GM19328 (cell line): ENCODE results near the gene PNLIP.

Source experiments
- ATAC-seq: cut with Tn5 transposase; IDR thresholded peaks from one replicate; pipeline ENCODE4 v1.9.1; 2021; ENCODE audit warnings: mild to moderate bottlenecking, moderate library complexity; ENCODE audit not compliant: unreplicated experiment

PNLIP gene

DNA sequence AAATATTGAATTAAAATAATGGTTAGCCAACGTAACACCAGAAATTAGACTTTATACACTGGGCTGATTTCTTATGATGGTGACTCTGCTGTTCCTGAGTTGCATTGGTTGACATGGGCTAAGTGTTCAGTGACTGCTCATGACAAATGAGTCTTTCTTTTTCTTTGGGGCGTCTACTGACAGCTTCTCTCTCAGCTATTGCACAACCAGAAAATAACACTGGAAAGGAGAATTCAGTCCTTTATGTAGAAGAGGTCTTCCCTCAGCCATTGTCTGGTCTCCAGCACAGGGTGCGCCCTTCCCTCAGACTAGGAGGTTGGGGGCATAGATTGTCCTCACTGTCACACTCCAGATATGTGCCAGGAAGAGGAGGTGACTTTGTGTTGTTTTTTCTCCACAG, 21.6 kb downstream of the PNLIP start:
- no peak for ATAC-seq

DNA sequence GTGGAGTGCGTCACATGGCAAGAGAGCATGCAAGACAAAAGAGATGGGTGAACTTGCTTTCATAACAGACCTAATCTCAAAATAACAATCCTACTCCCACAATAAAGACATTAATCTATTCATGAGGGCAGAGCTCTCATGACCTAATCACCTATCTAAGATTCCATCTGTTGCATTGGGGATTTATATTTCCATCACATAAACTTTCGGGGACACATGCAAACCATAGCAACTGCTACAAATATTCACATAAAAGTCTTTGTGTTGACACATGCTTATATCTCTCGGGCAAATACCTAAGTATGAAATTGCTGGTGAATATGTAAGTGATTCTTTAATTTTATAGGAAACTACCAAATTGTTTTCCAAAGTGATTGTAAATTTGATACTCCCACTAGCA, 29.1 kb downstream of the PNLIP start:
- no peak for ATAC-seq

DNA sequence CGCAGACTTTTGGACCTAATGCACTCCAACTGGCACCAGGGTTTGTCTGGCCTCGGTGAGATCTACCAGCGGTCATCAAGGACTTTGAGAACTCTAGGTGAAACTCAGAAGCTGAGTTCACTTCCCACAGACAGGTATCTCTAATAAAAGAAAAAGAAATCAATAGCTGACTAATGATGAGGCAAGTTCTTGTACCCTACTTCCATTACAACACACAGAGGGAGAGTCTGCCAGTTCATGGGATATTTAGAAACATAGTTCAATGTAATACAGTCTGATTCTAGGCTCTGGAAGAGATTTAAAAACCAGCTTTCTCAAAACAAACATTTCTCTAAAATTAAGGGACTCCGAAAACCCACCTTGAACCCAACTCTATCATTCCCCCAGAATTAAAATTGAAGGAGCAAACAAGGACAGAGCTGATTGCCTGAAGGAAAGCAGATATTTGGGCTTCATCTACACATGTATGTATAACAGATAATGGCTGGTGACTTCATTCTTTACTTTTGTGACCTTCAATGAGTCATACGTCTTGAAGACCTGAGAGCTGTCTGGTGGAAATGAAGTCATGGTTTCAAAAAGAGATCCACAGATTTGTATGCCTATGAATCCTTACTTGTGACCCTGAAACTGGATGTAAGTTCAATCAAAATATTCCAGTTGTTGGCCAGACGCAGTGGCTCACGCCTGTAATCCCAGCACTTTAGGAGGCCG, 42.3 kb downstream of the PNLIP start:
- no peak for ATAC-seq

DNA sequence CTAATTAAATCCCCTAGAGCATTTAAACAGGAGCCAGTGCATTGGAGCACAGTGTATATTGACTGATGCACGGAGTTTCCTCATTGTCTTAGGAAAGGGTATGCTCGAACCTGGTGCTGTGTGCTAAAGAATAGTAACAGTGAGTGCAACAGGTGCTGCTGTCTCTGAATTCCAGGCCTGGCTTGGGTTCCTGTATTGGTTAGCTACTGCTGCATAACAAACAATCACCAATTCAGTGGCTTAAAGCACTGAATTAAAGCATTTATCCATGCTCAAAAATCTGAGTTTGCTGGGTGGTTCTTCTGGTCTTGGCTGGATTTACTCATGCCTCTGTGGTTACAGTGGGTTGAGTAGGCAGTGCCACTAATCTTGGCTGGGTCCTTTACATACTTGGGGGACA, 43.3 kb downstream of the PNLIP start:
- ATAC-seq = no peak

DNA sequence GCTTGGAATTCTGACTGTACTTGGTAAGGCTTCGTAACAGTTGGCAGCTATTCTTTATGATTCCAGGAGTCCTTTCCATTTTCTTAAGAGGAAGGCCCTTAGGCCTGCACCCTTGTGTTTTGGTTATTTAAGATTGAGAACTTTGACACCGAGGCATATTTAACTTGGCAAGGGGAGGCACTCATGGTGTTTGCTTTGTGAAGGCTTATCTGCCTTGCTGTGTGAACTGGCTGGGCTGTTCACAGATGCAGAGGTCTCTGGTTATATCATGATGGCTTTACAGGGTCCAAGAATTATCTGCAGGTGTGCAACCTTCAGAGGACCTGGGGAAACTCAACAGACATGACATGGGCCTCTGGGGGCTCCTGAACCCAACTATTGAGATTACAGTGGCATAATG, 44.2 kb downstream of the PNLIP start:
- no peak for ATAC-seq

DNA sequence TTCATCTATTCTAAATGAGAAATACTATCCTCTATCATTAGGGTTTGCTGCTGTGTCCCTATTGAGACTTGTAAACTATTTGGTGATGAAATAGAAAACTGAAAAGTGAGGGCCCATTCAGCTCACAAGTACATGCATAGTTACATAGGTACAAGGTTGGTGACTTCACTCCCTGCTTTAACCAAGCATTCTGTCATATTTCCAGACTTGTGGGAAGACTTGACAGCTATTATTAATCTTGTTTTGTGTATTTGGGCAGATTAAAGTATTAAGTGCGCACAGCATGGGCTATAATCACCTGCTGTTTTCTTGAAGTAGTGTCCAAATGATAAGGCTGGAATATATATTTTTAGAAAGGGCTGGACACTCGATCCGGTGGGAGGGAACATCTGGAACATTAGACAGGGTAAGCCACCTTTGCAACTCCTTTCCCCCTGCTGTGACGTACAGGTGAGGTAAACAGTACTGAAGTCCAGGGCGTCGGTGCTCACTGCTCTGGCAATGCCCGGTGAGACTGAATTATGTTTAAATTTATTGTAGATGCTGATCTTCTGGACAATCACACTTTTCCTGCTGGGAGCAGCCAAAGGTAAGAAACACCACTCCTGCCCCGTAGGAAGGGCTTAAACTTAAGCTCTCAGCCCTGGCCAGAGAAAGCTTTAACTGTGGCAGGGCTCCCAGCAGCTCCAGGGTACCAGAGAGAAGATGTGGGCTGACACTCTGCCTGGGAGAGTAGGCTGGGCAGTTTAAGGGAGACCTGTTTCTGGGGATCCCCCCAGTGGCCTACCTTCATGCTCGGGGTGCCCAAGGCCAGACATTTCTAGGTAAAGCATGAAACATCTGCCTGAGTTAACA, 45.1 kb downstream of the PNLIP start, which contains the start of gene PNLIPRP1:
Gene PNLIPRP1, plus strand, starts transcription at position 370 of the 855 bp plus-strand sequence. Its CDS starts 171 bp downstream, at position 541.
- ATAC-seq = no peak

DNA sequence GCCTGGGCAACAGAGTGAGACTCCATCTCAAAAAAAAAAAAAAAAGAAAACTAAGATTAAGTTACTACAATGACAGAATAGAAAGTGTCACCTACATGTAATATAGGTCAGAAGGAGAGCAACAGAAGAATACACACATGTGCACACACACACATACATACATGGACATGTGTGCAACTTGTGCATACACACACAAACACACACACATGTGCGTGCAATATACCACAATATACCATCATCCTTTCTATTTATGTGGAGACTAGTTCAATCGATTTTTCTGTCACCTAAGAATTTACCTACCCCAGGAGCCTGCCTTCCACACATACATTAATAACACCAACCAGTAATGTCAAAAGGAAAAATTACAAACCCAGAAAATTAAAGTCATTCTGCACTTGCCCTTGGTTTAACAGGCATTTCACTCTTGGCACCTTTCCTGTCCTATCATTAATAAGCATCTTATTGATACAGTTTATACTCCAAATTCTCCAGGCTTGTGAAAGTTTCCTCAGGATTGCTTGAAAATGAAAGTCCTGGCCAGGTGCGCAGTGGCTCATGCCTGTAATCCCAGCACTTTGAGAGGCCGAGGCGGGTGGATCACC, 47.5 kb downstream of the PNLIP start:
- ATAC-seq = no peak

DNA sequence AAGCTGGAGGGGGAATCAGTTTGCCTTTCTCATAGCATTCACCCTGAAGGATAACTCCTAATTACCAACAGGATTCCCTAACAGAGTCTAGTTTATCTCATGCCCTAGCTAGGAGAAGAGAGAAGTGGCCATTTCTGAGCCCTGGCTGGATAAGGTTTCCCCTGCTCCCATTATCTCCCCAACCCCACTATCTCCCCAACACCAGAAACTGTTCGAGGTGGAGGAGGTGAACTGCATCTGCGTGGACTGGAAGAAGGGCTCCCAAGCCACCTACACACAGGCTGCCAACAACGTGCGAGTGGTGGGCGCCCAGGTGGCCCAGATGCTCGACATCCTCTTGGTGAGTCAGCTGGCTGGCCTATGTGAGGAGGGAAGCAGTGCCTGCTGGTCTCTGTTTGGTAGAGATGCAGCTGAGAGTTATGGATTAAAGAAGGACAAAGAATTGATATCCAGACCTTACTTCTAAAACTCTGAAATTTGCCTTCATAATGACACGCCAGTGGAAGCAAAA, 48.8 kb downstream of the PNLIP start:
- ATAC-seq = no peak

DNA sequence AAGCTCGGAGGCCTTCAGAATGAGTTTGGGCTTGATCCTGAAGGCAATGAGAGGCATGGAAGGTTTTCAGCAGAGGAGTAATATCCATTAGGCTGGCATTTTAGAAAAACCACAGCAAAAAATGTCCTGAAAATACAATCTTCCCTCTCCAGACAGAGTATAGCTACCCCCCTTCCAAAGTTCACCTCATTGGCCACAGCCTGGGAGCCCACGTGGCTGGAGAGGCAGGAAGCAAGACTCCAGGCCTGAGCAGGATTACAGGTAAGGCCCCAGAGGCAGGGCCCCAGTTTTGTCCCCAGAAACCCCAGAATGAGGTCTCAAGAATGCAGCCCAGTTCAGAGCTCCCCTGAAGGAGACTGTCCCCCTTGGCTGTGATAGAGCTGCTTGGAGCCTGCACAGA, 50.3 kb downstream of the PNLIP start:
- ATAC-seq = no peak

DNA sequence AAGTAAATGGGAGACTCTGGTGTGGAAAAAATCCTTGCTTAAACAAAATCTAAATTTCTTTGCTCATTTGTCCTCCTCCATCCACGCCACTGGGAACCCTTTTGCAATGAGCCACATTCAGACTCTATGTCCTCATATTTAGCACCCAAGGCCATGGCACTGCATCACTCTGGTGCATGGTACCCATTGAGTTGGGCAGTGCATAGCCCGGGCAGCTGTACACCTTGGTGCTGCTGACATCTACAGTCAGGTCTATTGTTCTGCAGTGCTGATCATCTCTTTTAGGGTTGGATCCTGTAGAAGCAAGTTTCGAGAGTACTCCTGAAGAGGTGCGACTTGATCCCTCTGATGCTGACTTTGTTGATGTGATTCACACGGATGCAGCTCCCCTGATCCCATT, 51.8 kb downstream of the PNLIP start:
- ATAC-seq = no peak

DNA sequence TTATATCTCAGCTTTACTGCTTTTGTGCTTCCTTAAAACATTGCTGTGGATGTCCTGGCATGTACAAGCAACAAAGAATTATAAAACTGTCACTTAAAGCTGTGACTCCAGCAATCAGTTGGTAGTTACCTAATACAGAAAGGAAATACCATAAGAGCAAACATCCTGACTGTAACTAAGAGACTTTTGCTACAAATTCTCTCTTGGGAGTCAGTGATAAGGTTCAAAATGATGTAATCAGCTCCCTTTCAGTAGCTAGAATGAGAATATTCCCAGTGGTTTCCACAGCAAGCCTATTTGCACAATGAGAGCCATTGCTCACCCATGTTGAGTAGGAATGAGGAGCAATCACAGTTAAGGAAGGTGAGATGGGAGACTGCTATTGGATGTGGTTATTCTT, 52.6 kb downstream of the PNLIP start:
- no peak for ATAC-seq

DNA sequence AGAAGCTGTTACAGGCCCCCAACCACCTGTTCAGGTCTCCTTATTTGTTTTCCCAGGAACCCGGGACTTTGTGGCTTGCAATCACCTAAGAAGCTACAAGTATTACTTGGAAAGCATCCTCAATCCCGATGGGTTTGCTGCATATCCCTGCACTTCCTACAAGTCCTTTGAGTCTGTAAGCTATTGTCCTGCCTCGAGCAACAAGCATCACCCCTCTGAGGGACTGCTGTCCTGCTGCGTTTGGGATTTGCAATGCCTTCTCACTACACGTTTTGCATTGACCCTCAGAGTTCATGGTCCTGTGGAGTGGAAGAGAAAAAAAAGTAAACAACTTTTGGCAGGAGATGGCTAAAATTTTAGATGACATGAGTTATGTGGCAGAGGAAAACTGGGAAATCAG, 54.3 kb downstream of the PNLIP start:
- ATAC-seq = no peak

DNA sequence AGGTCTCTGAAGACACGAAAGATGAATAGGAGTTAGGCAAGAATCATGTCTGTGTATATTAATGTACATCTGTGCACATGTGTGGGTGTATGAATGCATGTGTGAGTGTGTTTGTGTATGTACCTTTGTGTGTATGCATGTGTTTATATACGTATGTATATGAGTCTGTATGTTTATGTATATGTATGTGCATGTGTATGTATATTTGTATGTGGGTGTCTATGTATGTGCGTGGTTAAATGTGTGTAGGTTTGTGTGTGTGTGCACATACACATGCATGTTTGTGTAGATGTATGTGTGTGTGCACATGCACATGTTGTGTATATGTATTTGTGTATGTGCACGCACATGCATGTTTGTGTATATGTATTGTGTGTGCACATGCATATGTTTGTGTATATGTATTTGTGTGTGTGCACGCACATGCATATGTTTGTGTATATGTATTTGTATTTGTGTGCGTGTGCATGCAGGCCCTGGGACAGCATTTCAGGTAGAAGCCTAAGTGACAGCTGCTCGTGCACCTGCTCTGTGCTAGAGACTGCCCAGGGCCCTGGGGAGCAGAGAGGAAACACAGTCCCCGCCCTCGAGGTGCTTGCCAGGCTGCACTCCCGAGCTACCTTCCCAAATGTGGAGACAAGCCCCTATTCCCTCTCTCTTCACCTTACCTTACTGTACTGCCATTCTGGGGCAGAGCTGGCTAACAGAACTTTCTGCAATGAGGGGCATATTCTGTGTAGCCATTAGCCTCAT, 57.1 kb downstream of the PNLIP start:
- no peak for ATAC-seq

DNA sequence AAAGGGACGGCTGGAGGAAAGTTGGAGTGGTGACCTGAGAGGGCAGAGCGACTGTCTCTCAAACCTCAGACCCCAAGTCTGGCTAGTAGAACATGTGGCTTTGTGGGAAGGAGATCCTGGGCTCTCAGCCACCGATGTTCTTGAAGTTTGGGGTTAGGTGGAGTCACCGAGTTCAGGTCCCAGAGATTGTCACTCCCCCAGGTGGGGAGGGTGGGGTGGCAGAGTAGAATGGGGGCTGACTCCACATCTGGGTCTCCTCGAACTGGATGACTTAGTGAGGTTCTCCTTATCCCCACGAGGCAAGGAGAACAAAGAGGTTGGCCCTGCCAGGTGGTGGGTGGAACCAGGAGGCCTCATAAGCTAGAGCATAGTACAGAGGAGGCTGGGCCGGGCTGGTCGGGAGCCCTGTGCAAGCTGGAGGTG, 60.3 kb downstream of the PNLIP start:
- ATAC-seq = no peak

DNA sequence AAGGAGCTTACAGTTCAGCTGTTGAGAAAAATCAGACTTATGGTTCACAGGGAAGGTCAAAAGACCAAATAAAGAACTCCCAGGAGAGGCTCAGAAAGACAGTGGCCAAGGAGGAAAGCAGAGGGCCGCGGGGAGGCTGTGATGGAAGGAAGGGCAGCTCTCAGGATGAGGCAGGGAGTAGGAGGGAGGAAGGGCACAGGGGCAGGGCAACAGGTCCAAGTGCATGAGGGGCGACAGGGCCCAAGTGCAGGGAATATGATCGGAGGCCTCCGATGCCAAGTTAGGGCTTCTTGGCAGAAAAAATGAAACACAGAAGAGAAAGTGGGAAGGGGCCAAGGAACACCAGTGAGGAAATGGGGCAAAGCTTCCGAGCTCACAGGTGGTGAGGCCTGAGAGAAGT, 61.6 kb downstream of the PNLIP start:
- ATAC-seq = no peak

DNA sequence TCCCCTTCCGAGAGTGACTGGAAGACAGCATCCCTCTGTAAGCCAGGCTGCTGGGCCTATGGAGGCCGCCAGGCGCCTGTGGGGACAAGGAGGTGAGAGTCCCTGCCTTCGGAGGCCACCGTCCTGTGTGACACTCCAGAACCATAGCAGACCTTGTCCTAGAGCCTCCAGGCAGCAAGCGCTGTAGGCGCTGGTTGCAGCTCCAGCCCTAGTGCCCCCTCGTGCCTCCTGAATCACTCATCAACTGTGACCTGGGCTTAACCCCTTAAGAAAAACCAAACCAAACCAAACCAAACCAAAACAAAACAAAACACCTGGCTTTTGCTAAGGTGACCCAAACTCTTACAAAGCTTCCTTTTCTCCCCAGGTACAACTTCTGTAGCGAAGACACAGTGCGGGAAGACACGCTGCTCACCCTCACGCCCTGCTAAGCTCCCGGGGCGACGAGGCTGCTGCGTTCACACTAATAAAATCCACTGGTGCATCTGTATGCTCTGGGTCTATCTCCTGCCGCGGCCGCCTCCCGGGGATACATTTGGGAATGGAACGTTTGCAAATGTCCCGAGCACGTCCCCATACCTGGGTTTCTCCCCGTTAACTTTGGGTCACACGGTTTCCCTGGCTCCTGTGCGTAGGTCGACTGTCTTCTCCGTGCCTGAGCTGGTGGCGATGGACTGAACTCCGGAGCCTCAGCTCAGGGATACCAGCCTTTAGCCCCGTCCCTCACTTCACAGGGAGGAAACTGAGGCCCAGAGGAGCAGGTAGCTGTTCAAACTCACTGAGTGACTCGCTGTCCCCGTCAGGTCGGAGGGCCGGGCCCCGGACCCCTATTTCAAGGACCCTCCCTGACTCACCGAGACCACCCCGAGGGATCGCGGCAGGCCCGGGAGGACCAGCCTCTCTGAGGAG, 63.2 kb downstream of the PNLIP start:
- no peak for ATAC-seq

DNA sequence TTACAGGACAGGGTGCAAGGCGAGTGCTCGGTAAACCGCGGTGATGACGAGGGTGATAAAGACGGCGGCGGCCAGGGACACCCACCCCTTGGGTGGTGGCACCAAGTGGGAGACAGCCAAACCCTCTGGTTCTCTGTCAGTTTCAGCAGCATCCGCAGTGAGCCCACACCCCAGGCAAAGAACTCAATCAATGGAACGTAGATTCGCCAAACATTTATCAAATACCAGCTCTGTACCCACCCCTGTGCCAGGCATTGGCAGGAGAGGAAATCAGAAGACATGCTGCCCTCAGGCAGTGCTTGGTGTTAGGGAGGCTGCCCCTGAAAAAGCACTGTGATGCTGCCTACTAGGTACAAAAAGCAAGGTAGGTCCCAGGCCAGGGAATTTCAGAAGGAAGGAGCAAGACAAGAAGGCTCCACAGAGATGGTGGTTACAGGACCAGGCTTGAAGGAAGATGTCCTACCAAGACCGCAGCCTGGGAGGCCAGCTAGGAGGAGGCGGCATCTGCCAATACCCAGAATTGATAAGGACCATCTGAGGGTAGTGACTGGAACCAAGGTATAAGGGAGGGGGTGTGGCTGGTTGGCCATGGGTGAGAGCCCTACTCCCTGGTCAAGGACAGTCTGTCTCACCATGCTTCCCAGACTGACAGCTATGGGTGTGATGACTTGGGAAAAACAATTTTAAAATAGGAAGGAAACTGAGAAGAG, 64.9 kb downstream of the PNLIP start:
- ATAC-seq = no peak

DNA sequence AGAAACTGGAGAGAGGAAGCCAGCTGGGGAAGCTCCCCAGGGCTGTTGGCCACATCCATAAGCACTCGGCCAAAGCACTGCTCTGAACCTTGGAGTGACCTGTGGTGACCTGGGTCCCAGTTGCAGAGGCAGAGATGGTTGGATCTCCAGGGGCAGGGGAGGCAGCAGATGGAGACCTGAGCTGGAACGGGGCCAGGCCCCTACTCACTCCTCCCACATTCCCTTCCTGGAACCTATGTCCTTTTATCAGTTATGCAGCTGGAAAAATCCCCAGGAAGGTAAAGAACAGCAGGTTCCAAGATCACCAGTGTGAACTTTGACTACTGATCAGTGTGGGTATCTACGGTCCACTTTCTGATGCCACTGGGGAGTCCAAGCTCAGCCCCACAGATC, 65.4 kb downstream of the PNLIP start:
- ATAC-seq = no peak

DNA sequence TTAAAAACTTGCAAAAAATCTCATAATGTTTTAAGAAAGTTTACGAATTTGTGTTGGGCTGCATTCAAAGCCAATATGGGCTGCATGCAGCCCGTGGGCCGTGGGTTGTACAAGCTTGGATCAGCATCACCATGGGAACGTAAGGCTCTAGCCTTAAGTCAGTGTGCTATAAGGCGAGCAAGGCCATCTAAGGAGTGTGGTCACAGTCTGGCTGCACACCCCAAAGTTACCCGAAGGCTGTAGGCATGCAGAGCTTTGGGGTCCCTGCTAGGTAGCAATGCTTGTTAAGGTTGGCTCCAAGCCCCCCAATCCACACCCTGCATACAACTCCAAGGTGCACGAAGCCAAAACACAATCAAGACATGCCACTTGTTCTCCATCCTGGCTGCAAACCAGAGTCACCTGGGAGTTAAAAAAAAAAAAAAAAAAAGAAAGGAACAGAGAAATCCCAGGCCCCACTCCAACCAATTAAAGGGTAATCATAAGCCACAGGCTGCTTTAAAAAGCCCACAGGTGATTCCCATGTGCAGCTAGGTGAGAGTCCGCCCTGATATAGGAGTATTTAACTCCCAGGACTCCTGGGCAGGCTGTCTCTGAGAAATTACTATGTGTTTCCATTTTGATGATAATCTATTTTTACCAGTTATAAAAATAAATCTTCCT, 66.5 kb downstream of the PNLIP start:
- ATAC-seq = no peak
